ENCODE data around the gene MRPS30.
"Not testable (repeated sequence)": the region's sequence is repeated elsewhere in the genome, so short reads cannot be mapped to it uniquely, and the experiment has no call there.

MRPS30 gene

DNA sequence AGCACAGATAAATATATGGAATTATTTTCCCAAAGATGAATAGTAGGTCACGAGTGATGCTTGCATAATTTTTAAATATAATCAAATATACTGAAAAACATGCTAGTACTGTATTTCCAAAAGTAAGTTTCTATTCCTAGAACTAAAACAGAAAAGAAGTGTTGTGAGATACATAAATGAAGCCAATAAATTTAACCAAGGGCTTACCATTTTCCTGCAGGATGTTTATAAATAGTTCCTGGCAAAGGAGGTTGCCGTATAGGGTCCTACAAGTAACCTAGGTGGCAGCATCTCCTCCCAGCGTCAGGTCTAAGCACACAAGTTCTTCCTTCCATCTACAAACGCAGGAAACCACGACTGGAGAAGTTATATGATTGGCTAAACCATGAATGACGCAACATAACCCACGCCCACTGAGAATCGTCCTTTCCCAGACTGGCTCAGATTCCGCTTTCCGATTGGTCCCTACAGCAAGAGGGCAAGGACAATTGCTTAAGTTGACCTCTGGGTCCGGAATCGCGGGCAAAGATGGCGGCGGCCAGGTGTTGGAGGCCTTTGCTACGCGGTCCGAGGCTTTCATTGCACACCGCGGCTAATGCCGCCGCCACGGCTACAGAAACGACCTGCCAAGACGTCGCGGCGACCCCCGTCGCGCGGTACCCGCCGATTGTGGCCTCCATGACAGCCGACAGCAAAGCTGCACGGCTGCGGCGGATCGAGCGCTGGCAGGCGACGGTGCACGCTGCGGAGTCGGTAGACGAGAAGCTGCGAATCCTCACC lies at the start of gene MRPS30:
MRPS30 (plus strand) TSS at position 513 of the 780 bp plus-strand sequence; CDS start at position 529, 16 bp downstream.
- peak; percentile 96 for DNase-seq (ENCODE audit: low spot score)

DNA sequence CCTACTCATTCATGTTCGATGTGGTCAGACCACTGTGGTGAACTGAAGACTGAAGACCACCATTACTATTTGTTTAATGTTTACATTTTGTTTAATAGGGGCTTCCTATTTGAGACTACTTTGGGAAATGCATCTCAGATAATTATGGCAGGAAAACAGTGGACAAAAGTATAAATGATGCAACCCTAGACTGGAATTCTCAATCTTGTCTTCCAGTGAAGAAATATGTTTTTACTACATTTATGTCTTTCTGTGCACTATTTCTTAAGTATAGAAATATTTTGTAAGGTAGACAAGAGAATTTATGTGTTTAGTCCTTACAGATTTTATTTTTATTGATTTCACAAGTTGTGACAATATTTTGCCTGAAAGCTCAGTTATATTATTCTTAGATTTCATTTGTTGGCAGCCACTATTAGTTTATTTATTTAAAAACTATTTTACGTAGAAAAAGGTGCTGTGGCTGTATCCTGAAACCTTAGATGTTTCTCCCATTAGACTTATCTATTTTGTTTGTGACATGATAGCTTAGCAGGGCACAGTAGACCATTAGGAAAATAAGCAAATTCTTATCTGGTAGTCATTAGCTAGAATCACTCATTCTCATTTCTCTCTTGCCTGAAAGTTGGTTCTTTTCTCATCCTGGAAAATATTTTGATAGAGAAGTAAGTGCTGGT lies 39.4 kb upstream of the MRPS30 start:
- no peak for DNase-seq (ENCODE audit: low spot score)

DNA sequence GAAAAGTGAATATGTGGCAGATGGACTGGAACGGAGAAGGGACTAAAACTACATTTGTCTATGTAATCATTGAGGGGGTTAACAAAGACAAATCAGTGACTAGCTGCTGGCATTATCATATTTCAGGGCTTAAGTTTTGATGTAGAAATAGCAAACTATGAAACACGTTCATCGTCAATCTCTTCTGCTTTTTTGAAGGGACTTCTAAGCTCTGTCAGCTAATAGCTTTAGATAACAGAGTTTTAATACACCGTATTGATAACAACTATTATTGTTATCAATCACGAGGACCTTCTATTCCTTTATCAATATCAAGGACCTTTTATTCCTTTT lies 38.9 kb upstream of the MRPS30 start:
- no peak for DNase-seq (ENCODE audit: low spot score)

DNA sequence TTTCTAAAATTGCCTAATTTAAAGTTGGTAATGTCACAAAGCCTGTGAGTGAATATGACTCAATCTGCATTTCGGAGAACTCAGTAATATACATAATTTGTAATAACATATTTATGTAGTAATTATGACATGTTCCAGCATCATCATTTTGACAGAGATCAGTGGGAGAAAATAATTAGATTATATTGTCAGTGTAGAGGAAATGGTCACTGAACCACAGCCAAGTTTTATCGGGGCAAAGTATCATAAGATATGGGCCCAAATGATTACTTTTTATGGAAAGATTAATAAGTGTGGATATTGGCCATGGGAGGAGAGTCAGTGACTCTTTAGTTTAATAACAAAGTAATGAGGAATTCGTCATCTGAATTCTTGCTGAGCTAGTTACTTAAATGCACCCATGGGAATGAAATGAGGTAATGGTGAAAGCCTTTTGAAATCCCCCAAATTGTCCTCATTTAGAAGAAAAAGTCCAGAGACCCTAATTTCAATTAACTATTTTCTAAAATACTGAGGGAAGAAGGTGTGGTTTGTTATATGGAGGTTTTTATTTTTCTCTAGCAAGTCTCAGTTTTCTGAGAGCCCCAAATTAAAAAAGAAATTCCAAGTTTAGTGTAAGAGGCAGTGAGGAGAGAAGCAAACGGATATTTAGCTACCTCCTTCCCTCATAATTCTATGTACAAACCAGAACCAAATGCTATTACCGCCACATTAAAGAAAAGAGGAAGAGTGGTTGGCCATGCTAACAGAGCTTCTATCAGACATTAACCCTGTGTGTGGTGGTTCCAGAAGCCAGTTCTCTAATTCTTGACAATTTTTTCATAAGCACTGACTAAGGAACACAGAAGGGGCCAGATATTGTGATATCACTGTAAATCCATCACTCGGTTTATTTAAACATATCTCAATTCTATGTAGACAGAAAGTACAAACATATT lies 37.7 kb upstream of the MRPS30 start:
- DNase-seq (ENCODE audit: low spot score) = no peak

DNA sequence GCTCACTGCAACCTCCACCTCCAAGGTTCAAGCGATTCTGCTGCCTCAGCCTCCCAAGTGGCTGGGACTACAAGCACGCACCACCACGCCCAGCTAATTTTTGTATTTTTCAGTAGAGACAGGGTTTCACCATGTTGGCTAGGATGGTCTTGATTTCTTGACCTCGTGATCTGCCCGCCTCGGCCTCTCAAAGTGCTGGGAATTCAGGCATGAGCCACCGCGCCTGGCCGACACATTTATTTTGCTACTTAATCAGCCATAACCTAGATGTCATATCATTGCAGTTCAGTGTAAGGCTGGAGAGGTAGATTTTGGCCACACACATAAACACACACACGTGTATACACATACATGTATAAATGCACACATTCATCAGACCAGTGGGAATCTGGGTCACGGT lies 36.4 kb upstream of the MRPS30 start:
- DNase-seq (ENCODE audit: low spot score) = not testable (repeated sequence)

DNA sequence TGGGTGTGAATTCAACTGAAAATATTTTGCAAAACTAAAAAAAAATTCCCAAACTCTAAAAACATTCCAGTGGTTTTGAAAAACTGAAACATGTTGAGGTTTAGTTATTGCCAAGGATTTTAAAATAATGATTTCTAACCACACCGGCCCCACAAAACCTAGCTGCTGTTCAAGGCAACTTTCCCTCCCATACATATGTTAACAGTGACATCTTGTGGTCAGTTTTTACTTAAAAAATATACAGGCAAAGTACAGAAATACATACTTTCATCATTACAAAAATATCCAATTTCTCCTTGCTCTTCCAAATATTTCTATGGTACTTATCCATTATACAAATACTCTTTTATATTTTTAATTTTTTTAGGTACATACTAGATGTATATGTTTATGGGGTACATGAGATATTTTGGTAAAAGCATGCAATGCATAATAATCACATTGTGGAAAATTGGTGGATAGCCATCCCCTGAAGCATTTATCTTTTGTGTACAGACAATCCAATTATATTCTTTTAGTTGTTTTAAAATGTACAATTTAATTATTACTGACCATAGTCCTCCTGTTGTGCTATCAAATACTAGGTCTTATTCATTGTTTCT lies 34.4 kb upstream of the MRPS30 start:
- peak; percentile 55 for DNase-seq (ENCODE audit: low spot score)

DNA sequence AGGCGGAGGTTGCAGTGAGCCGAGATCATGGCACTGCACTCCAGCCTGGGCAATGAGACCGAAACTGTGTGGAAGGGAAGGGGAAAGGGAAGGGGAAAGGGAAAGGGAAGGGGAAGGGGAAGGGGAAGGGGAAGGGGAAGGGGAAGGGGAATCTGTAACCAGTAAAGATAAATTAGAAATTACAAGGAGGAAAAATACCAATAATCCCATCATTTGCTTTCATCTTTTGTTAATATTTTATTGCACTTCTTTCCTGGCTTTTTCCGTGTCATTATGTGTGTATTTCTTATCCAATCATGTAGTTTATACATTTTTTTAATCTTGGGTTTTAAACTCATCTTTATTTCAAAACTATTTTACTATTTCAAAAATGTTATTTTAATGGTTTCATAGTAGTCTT lies 29.6 kb upstream of the MRPS30 start:
- no peak for DNase-seq (ENCODE audit: low spot score)

DNA sequence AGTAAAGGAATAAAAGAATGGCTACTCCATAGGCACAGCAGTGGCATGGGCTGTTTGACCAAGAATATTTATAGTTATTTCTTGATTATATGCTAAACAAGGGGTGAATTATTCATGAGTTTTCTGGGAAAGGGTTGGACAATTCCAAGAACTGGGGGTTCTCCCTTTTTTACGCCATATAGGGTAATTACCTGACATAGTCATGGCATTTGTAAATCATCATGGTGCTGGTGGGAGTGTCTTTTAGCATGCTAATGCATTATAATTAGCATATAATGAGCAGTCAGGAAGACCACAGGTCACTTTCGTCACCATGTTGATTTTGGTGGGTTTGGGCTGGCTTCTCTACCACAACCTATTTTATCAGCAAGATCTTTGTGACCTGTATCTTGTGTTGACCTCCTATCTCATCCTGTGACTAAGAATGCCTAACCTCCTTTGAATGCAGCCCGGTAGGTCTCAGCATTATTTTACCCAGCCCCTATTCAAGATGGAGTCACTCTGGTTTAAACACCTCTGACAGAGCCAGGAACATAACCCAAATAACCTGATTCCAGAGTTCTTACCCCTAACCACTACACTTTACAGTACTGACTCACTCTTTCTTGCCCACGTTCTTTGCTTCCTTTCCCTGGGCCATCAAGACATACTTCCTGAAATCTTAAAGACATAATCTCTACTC lies 25.0 kb upstream of the MRPS30 start:
- no peak for DNase-seq (ENCODE audit: low spot score)

DNA sequence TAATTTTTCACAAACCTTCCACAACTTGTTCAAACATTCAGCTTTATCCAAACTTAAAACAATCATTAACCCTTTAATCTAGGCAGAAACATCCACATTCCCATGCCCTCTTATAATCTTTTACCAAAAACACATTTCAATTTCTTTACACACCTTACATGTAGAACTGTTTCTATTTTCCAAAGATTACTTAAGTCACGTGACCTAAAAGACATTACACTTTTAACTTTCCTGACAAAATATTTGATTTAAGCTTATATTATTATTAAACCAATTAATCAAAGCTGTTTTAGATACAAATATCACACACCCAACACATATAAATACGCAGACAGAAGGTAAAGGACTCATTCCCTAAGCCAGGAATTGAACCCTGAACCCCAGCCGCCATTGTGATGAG lies 21.0 kb upstream of the MRPS30 start:
- no peak for DNase-seq (ENCODE audit: low spot score)

DNA sequence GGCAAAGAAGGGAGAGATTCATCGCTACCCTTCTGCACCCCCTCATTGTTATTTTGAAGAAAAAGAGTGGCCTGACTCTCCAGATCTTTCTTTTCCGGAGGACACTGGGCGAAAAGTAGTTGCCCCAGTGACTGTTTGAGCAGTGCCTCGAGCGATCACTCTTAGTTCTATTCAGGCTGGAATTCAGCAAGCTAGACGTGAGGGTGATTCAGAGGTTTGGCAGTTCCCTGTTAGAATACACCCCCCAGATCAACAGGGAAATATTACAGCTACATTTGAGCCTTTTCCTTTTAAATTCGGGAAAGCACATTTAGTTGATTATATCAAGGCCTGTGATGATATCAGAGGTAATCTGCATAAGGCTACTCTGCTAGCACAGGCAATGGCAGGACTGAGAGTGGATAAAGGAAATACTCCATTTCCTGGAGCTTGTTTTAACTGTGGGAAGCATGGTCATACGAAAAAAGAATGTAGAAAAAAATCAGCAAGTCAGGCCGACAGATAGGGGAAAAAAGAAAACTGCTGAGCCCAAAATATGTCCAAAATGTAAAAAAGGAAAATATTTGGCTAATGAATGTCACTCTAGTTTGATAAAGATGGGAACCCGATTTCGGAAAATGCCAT lies 19.3 kb upstream of the MRPS30 start:
- DNase-seq (ENCODE audit: low spot score) = peak; percentile 11

DNA sequence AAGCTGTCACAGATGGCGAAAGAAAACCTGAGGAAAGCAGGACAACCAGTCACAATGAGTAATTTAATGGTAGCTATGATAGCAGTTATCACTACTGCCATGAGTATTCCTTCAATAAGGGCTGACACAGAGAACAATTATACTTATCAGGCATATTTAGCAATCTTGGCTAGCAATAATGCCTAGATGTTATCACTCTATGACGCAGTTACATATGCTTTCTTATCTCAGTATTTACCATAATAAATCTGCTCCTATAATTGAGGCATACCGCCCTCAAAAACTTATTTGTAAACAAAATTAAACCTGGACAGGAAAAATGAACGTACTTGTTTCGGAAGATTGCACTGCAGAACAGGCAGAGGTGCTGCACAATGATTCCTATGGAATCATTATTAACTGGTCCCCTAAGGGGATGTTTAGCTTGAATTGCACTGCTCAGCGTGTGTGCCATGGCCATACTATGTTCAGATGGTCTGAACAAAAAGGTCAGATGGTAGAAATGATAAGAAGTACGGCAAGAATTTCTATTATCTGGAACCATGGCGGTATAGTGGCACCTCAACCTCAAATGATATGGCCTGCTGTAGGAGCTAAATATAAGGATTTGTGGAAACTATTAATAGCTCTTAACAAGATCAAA lies 16.6 kb upstream of the MRPS30 start:
- not testable (repeated sequence) for DNase-seq (ENCODE audit: low spot score)

DNA sequence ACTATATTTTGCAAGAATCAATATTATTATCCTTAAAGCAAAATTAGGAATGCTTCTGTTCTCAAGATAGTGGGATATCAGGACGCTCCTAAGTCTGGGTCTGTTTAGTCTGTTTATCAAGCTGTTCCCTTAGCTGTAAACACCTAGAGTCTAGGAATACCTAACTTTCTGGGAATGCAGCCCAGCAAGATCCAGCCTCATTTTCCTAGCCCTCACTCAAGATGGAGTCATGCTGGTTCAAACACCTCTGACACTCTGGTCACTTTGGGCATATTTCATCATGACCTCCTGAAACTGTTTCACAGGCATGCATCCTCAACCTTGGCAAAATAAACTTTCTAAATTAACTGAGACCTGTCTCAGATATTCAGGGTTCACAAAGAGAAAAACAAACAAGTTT lies 14.4 kb upstream of the MRPS30 start:
- no peak for DNase-seq (ENCODE audit: low spot score)

DNA sequence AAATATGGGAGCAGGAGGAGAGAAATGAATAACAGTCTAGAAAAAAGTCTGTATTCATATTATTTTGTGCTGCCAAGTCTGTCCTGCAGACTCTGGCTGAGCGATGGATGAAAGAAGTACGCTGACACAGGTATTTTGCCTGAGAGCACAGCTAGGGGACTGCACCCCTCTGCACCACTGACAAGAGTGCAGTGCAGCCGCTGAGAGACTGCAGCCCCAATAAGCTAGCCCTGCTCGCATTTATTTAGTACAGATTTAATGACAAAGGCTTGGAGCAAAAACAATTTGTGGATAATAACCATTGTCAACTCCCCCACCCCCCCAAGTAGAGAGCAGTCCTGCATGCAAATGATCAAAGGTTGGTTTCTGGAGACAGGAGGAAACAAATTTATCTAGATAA lies 13.3 kb upstream of the MRPS30 start:
- no peak for DNase-seq (ENCODE audit: low spot score)

DNA sequence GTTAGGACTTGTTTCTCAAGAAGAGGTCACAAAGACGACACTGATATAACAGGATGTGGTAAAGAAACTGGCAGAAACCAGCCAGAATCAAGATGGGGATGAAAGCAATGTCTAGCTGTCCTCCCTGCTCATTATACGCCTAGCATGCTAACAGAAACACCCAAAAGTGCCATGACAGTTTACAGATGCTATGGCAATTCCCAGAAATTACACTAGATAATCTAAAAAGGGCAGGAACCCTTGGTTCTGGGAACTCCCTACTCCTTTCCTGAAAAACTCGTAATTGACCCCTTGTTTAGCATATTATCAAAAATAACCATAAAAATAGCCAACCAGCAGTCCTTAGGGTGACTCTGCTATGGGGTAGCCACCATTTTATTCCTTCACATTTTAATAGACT lies 10.9 kb upstream of the MRPS30 start:
- no peak for DNase-seq (ENCODE audit: low spot score)

DNA sequence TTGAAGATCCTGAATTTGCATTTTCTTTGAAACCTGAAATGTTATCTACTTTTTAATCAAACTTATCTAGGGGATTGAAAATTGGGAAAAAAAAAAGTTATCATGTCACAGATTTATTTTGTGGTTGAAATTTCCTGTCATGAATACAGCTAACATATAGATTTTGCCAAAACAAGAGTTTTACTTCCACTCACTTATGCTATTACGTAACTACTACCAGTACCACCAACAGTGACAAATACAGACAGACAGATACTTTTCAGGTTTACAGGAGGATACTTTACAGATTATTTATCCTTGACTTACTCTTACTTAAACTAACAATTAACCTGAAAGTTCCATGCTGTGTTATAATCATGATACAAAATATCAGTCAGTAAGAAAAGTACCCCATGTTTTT lies 6.8 kb upstream of the MRPS30 start:
- no peak for DNase-seq (ENCODE audit: low spot score)

DNA sequence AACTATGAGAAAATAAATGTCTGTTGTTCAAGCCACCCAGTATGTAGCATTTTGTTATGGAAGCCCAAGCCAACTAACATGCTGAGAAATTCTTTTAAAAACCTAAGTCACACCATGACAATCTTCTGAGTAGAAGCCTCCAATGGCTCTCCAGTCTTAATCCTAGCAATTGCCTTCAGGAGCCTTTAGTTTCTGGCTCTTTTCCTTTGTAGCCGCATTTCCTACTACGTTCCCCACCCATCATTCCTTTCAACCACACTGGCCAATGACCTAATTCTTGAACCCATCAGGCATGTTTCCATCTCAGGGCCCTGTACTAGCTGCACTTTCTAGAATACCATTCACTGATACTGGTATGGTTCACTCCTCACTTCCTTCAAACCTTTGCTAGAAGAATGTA lies 2.1 kb upstream of the MRPS30 start:
- no peak for DNase-seq (ENCODE audit: low spot score)

DNA sequence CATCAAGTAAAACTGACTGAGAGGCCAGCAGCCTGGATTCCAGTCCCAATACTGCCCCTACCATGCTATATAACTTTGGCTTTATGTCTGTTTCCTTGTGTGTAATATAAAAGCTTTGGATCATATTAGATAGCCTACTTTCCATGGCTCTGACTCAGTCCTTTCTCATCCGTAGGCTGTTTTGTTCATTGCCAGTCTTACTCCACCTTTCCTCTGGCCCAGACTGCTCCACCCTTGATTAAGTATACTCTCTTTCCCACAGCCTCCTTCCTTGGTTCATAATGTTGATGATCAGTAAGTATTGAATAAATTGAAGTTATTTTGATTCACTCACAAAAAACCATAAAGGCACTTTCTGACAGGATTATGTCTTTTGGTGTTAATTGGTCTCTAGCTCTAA lies 1.5 kb upstream of the MRPS30 start:
- DNase-seq (ENCODE audit: low spot score) = no peak

DNA sequence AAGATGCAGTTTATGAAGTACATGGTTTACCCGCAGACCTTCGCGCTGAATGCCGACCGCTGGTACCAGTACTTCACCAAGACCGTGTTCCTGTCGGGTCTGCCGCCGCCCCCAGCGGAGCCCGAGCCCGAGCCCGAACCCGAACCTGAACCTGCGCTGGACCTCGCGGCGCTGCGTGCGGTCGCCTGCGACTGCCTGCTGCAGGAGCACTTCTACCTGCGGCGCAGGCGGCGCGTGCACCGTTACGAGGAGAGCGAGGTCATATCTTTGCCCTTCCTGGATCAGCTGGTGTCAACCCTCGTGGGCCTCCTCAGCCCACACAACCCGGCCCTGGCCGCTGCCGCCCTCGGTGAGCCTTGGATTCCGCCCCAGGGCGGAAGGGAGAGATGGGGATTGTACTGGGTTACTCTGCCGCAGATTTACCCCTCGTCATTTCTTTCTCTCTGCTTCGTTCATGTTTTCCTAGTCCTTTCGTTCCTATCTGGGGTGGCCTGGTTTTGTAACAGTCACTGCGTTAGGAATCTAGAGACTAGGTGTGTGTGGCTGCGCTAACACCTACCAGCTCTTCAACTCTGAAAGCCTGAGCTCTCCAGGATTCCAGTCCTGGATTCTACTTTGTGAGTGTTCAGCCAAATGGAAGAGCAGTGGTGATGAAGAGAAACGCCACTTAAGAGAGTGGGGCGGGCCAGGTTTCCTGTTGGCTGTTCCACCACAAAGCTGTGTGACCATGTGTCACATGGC lies 638 bp downstream of the MRPS30 start:
- peak; percentile 57 for DNase-seq (ENCODE audit: low spot score)

DNA sequence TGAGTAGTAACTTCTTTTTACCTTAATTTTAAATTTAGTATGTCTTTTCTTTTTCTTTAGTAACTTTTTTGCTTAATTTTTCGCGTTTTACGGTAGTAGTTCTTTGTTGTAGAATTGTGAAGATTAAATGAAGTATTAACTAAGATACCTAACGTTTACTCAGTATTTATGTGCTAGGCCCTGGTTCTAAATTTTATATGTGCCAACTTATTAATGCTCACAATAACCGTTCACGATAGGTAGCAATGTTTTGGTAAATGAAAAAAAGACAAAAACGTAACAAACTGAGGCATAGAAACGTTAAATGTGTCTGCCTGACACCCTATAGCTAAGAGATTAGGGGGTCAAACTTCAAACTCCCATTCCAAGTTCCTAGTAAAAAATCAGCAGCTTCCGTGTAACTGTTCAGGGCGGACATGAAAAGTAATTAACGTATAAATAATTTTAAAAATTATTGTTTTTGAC lies 1.2 kb downstream of the MRPS30 start:
- no peak for DNase-seq (ENCODE audit: low spot score)

DNA sequence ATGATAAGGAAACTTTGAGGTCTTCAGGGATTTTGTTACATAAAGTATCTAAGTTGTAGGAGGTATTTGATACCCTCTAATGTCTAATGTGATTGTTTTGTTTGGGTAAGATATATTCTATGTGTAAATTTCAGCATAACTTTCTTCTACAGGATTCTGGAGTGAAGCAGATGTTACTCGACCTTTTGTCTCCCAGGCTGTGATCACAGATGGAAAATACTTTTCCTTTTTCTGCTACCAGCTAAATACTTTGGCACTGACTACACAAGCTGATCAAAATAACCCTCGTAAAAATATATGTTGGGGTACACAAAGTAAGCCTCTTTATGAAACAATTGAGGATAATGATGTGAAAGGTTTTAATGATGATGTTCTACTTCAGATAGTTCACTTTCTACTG lies 6.0 kb downstream of the MRPS30 start:
- DNase-seq (ENCODE audit: low spot score) = no peak

Measured in kidney capillary endothelial cell (primary cell).